Stimulated activated CD4-positive, alpha-beta T cell treated with anti-CD3 and anti-CD28 coated beads, Interleukin-15, amount 100 ng/mL, for 24 hours (primary cell): ENCODE measurements around the gene ARHGEF6.

Experiments used
- DNase-seq: peaks from one replicate; pipeline ENCODE4 v3.0.0-alpha.2; 2020

Gene ARHGEF6

DNA sequence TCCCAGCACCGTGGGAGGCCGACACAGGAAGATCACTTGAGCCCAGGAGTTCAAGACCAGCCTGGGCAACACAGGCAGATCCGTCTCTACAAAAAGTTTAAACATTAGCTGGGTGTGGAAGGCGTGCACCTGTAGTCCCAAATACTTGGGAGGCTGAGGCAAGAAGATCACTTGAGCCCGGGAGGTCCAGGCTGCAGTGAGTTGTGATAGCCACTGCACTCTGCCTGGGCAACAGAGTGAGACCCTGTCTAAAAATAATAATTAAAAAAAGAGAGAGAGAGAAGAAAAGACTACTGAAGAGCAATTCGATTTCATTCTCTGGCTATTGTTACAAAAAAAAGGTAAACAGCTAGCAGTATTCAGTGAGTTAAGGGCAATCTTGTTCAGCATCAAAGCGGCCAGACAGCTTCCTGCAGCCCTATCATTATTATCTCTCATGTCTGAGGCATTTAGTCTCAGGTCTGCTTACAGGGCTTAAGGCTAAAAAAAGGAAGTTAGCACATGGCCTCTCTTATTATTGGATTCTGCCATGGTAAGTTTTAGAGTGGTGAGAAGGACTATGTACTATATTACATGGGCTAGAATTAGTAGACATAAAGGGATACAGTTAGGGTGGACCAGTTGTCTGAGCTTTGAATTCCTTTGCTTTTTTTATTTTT lies 37.9 kb downstream of the ARHGEF6 start:
- DNase-seq: no peak

GRCh38 chrX:136738049-136738729 lies 42.5 kb downstream of the ARHGEF6 start:
- DNase-seq: no peak

- DNase-seq: no peak
Observed at GRCh38 chrX:136736690-136737089, 44.0 kb downstream of the ARHGEF6 start.

DNA sequence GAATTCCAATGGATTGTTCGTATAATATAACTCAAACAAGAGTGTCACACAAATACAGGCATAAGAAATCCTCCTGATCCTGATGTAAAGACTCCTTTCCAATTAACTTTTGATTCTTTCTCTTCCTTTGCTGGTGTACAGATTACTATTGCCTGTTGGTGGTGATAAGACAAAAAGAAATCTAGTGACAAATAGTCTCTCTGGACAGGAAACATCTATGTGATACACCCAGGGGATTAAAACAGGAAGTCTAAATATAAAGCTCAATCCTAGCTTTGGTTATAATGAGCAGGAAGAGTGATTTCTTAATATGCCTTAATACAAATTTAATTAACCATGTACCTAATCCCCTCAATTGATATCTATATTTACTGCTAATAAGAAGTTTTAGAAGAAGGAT lies 45.1 kb downstream of the ARHGEF6 start:
- no peak for DNase-seq

- no peak for DNase-seq
Observed at GRCh38 chrX:136733613-136734012, 47.1 kb downstream of the ARHGEF6 start.

DNA sequence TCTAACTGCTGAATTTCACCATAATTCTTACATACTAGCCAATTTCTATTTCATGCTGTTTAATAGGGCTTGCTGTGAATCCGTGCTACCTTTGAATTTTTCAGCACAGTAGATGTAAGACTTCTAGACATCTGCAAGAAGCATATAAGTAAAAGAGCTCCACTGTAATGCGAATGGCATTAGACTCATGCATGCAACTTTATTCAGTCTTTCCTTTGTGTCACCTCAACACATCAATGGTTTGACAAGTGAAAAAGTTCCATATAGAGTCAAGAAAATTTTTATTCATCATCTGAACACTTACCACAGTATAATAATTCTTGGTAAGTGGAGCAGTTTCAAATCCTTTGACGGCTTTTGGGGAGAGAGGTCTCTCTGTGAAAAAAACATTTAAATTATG lies 48.9 kb downstream of the ARHGEF6 start:
- DNase-seq: no peak

DNA sequence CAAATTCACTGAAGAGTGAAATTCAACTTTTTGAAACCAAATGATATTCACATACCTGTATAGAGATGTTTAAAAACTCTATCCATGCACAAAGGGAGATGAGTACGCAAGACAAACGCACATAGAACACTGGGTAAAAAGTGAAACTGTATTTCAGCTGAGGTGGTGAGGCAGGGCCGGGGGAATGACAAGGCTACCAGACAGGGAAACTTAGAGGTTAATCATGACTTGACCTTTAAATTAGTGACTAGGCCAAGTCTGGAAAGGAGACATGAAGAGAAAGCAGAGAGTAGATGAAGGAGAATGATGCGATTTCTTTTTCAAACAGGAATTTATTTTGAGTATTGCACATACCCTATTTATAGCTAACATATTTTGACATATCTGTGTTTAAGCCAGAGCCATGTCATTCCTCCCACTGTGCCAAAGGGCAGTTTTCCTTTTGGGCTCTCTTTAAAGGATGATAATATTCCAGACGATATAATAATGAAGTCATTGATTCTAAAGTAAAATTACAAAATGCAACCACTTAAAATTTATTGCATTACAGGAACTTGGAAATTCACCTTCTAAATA lies 49.4 kb downstream of the ARHGEF6 start:
- peak; percentile 42 for DNase-seq

DNA sequence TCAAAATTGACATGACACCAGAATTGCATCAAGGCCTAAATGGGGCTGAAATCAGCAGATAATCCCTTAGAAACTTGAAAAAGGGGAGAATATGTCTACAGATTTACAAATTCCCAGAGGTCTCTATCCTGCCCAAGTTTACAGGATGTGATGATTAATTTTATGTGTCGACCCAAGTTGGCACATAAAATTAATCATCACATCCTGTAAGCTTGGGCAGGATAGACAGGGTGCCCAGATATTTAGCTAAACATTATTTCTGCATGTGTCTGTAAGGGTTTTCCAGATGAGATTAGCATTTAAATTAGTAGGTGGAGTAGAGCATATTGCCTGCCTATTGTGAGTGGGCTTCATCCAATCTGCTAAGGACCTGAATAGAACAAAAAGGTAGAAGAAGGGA lies 52.3 kb downstream of the ARHGEF6 start:
- no peak for DNase-seq

DNA sequence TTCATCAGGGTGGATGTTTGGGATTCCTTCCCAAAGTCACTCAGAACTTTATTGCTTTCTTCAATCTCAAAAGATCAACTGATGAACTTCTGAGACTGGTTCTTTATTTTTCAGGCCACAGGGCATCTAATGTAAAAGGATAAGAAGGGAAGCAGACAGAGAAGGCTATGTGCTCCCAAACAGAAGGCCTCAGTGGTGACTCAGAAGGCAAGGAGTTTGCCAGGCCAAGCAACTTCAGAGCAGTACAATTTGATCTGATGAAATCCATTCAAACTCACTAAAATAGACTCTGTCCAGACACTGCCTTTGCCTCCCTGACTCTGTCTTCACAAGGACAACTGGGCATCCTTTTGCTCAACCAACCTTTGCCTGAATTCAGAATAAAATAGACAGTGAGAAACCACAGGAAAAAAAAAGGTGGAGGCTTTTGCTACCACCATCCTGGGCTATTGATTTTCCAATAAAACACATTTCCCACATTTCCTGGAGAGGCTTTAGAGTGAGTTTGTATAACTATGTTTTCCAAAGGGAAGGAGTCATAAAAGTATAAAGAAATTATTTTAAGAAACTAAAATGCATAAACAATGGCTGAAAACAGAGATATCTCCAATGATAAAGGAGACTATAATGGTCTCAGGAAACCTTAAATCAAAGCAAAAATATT lies 55.2 kb downstream of the ARHGEF6 start:
- DNase-seq: no peak

GRCh38 chrX:136718091-136718490 lies 62.6 kb downstream of the ARHGEF6 start:
- DNase-seq: no peak

GRCh38 chrX:136714626-136715599 lies 65.8 kb downstream of the ARHGEF6 start:
- no peak for DNase-seq

DNA sequence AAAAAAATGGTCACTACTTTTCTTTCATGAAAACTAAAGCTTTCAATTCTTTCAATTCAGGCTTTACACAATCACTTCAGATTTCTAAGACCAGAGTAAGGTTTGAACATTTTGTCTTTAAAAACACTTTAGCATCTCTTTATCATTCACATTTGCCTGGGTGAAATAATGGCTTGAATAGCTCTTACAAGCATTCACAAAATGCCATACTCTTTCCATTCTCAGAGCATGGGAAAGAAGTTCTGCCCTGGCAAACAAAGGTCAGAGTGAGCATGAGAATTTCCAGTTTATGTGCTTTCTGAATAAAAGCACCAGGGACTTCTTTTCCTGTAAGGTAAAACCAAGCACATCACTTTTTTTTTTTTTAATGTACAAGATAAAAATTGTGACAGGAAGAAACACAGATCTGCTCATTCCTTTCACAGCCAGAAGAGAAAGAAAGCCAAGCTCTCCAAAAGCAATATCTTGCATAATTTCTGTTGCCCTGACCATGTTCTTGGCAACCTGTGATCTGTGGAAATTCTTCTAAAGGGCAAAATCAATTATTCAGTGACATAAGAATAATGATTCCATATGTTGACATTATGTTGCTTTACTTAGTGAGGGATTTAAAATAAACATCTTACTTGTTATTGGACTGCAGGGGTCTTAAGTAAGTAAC lies 68.0 kb downstream of the ARHGEF6 start:
- no peak for DNase-seq

- peak; percentile 30 for DNase-seq
Observed at GRCh38 chrX:136711147-136711546, 69.6 kb downstream of the ARHGEF6 start.

GRCh38 chrX:136710325-136710951 lies 70.3 kb downstream of the ARHGEF6 start:
- peak; percentile 21 for DNase-seq

- DNase-seq: no peak
Observed at GRCh38 chrX:136708348-136708747, 72.4 kb downstream of the ARHGEF6 start.

- DNase-seq: no peak
Observed at GRCh38 chrX:136697156-136697555, 83.6 kb downstream of the ARHGEF6 start.

DNA sequence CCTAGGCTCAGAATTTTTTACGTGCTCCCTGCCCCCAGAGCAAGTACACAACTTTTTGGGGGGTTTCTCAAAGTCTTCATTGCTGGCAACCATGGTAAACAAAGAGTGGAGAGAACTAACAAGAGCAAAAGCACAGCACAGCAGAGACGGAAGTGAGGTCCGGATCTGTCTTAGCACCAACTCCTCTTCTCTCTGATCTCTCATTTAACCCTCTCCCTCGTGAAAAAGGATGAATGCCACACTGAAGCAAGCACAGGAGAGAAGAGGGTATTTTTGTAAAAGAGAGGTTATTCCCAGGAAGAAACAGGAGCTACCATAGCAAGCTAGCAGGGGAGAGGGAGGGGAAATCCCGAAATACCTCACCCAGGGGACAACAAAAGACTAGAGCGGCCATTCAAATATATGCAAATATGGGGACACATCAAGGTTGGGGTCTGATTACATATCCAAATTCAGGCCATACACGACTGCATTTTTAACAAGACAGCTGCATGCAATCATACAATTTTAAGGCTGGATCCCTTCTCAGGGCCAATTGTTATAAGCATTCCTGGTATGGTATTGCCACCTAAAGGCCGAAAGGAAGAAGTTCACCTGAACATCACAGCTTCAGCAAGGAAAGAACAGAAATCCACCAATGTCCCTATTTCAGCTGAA lies 86.2 kb downstream of the ARHGEF6 start:
- DNase-seq: peak; percentile 19

- DNase-seq: no peak
Observed at GRCh38 chrX:136692271-136692670, 88.5 kb downstream of the ARHGEF6 start.

GRCh38 chrX:136691028-136691809 lies 89.5 kb downstream of the ARHGEF6 start:
- no peak for DNase-seq

GRCh38 chrX:136689436-136689835 lies 91.3 kb downstream of the ARHGEF6 start:
- peak; percentile 31 for DNase-seq
